Effector CD8-positive, alpha-beta T cell (primary cell): ENCODE data around the gene SGCE.

Experiments used
- DNase-seq: peaks from one replicate; lab custom pipeline; 2025; lab: John Stamatoyannopoulos, UW

The SGCE gene

GRCh38 chr7:94567396-94567795, 88.5 kb downstream of the SGCE start:
- no peak for DNase-seq

GRCh38 chr7:94565247-94565894, 90.6 kb downstream of the SGCE start:
- DNase-seq: no peak

GRCh38 chr7:94562525-94562924, 93.4 kb downstream of the SGCE start:
- DNase-seq: no peak

DNA sequence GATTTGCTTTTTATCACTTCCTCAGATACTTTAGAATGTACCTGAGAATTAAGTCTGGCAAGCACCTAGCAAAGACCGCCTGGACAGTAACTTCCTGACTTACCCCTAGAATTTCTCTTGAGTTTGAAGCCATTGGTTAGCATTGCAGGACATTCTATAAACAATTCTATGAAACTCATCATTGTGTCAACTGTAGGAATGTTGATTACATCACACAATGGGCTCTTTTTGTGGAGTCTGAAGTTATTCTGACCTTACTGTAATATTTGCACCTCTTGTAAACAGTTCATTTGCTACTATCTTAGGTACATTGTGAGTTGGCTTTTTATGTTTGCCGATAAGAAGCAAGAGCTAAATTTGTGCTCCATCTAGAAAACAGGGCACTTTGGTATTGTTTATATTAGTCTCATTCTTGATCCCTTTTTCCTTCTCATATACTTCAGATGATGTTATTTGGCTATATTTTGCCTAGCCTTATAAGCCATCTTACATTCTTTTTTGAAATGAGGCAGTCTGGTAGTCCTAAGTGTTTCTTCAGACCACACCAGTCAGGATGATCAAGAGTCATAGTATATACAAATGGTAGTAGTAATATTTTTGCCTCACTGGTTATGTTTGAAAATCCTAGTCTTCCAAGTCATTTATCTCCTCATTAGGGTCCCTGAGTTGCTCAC, 94.0 kb downstream of the SGCE start:
- DNase-seq: no peak

GRCh38 chr7:94559972-94560371, 96.0 kb downstream of the SGCE start:
- no peak for DNase-seq

DNA sequence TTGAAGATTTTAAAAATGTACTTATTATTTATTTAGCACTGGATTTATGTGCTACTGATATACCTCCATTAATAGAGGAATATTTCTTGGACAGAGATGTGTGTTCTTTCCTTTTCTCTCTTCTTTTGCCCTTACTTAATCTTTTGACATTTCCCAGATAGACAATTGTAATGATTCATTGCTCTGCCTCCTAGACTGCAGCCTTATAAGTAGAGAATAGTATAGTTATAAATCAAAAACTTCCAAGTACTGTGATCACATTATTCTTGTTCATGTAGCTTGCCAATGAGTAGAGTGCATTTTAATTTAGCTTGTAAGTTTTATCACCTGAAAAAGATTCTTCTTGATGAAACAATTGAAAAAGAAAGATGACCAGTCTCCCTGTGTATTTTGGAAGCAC, 98.7 kb downstream of the SGCE start:
- no peak for DNase-seq

DNA sequence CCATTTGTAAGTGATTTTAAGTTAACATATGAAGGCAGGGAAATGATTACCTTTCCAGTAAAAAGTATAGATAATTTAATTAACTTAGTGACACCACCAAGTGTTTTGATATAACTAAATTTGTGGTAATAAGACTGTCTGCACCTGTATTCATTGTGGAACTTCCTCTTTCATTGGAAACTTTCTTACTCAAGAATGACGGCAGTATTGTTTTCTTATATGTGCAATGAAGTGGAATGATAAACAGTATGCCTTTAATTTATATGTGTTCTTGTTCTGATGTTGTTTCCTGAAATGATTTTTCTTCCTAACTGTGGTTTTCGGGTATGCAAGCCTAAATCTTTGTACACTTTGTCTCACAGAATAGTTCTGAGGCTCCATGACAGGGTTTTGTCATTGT, 99.9 kb downstream of the SGCE start:
- no peak for DNase-seq

- no peak for DNase-seq
Measured at GRCh38 chr7:94547126-94547525, 108.8 kb downstream of the SGCE start.

DNA sequence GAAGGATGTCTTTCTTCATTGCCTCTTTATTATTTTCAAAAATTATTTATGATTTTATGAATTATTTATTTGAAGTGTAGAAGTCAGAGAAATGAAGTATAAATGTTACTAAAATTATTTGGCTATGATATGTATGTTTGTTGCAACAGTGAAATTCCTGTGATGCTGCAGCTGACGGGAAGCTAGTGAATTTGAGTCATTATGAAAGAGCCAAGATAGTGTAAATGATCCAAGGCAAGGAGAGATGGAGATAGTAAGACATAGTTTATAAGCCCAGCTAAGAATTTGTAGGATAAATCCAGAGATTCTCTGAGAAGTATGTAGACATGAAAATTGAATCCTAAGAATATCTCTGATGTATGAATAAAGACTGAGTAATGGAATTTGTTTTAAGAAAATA, 115.5 kb downstream of the SGCE start:
- DNase-seq: no peak
